Right lobe of liver (tissue), 4 donors: ENCODE measurements around the gene CPPED1.

ENCODE experiments used
- CTCF ChIP-seq, 4 donors: fragments of 200-600 bp in 3 of 4; fragments of 450-650 bp in 1 of 4; IDR thresholded peaks; one replicate each; pipeline versions ENCODE4 v1.5.1 to v1.8.0; 2016 to 2022; ENCODE audit warnings: antibody characterized with exemption in 4 of 4, mild to moderate bottlenecking in 2 of 4
- POLR2A ChIP-seq: fragments of 450-650 bp; IDR thresholded peaks from one replicate; pipeline ENCODE4 v1.6.1; 2017; ENCODE audit warnings: antibody characterized with exemption, mild to moderate bottlenecking
- donor health status: DM: no; HTN: no; CAD: no.
- donor health status: DM: no; HTN: no; CAD: no.
- donor health status: DM: no; HTN: yes; CAD: no.

GRCh38 chr16:12682432-12683165 lies 121.1 kb downstream of the CPPED1 start:
- no peak for TF ChIP-seq POLR2A
- no peak for TF ChIP-seq CTCF (IDR thresholded peaks at IDR 0.05)
